ENCODE measurements around the gene CPEB3. TPM values are rescaled to one million over a fixed set of nuclear protein-coding genes. Genes with fewer than 3 reads are reported as not detected.

CPEB3 gene
- total RNA-seq, 1 experiment from 2014 or later, result 6.0 TPM

DNA sequence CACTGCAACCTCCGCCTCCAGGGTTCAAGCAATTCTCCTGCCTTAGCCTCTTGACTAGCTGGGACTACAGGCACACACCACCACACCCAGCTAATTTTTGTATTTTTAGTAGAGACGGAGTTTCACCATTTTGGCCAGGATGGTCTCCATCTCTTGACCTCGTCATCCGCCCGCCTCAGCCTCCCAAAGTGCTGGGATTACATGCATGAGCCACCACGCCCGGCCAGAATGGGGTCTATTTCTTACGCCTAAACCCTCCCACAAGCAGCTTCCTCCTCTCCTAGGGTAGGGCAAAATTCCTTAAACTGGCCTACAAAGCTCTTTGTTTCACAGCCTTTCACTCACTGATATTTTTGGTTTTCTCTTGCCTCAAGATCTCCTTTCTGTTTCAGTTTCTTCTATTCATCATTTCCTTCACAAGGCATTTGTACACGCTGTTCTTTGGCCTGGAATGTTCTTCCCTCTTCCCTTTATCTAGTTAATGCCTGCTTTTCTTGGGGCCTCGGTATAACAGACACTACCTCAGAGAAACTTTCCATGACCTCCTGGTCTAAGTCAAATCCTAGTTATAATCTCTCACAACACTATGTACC, 6.7 kb downstream of the CPEB3 start:
- Histone ChIP-seq H3K27ac (ENCODE audit: low read length) (no peak overlapping the region), H3K79me2 (ENCODE audit: low read length) (no peaks in the 10 kb centered on the region), H3K4me2 (ENCODE audit: low read depth, low read length, poor library complexity, severe bottlenecking) (no peak overlapping the region), H2AFZ (ENCODE audit: low read length) (no peak overlapping the region), H3K36me3 (ENCODE audit: insufficient read depth, low read length) (no peaks in the 10 kb centered on the region), H3K9me2 (replicated peaks; ENCODE audit: insufficient read depth, low read length) (no peaks in the 10 kb centered on the region), H3K27me3 (ENCODE audit: low read length) (no peaks in the 10 kb centered on the region), H3K4me3 (ENCODE audit: low read length) (no peak overlapping the region), H3K4me1 (ENCODE audit: low read length) (no peaks in the 10 kb centered on the region), H3K9me3 (ENCODE audit: low read length) (no peaks in the 10 kb centered on the region), H3K9ac (ENCODE audit: low read length) (no peak overlapping the region), H4K20me1 (ENCODE audit: insufficient read depth, low read depth, low read length) (no peaks in the 10 kb centered on the region)
- DNase-seq, result no peak

DNA sequence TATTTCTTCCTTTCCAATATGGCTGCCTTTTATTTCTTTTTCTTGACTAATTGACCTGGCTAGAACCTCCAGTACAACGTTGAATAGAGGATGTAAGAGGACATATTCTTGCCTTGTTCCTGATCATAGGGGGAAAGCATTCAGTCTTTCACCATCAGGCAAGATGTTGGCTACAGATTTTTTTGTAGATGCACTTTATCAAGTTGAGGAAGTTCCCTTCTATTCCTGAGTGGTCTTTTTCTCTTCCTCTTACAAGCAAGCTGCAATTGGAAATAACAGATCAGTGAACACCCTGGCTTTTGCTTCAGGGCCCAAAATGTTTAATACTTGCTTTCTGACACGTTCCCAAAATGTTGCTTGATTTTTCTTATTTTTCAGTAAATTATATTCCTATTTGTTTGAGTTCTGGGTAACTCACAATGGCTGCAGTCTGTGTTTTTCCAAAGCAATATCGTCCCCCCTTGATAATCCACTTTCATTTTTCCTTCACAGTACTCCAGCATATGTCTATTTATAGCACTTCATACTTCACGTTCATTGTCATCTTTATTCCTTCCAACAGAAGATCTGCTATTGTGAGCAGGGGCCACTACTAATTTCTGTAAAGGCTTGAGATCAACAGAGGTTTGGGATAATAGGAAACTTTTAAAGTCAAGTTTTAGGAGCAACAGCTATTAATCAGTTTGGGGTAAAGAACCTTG, 11.7 kb downstream of the CPEB3 start:
- Histone ChIP-seq H4K20me1 (ENCODE audit: insufficient read depth, low read depth, low read length) (no peaks in the 10 kb centered on the region), H3K27ac (ENCODE audit: low read length) (no peak overlapping the region), H3K4me2 (ENCODE audit: low read depth, low read length, poor library complexity, severe bottlenecking) (no peak overlapping the region), H3K79me2 (ENCODE audit: low read length) (no peaks in the 10 kb centered on the region), H3K9me3 (ENCODE audit: low read length) (no peaks in the 10 kb centered on the region), H3K27me3 (ENCODE audit: low read length) (no peaks in the 10 kb centered on the region), H3K36me3 (ENCODE audit: insufficient read depth, low read length) (no peaks in the 10 kb centered on the region), H3K4me3 (ENCODE audit: low read length) (no peak overlapping the region), H3K4me1 (ENCODE audit: low read length) (no peaks in the 10 kb centered on the region), H3K9me2 (replicated peaks; ENCODE audit: insufficient read depth, low read length) (no peaks in the 10 kb centered on the region), H2AFZ (ENCODE audit: low read length) (no peak overlapping the region), H3K9ac (ENCODE audit: low read length) (no peak overlapping the region)
- no peak for DNase-seq

DNA sequence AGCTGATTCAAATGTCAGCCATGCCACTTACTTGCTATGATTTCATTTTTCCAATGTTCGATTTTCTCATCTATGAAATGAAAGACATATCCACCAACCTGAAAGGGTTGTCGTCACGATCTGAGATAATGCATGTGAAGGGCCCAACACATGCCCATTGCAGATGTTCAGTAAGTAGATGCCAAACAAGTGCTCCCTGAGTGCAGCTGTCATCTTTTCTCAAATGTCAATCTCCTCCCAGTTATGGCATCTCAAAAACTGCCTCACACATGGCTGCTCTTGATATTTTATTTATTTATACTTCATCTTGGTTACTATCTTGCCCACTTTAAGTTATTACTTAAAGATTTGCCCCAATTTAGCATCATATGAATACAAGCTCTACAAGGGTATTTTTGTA, 16.8 kb downstream of the CPEB3 start:
- Histone ChIP-seq H3K4me2 (ENCODE audit: low read depth, low read length, poor library complexity, severe bottlenecking) (no peak overlapping the region), H3K79me2 (ENCODE audit: low read length) (no peaks in the 10 kb centered on the region), H3K36me3 (ENCODE audit: insufficient read depth, low read length) (no peaks in the 10 kb centered on the region), H3K4me1 (ENCODE audit: low read length) (no peaks in the 10 kb centered on the region), H3K27ac (ENCODE audit: low read length) (no peak overlapping the region), H3K4me3 (ENCODE audit: low read length) (no peak overlapping the region), H4K20me1 (ENCODE audit: insufficient read depth, low read depth, low read length) (no peaks in the 10 kb centered on the region), H3K27me3 (ENCODE audit: low read length) (no peaks in the 10 kb centered on the region), H3K9ac (ENCODE audit: low read length) (no peak overlapping the region), H2AFZ (ENCODE audit: low read length) (no peak overlapping the region), H3K9me3 (ENCODE audit: low read length) (no peaks in the 10 kb centered on the region), H3K9me2 (replicated peaks; ENCODE audit: insufficient read depth, low read length) (no peaks in the 10 kb centered on the region)
- DNase-seq, result no peak

DNA sequence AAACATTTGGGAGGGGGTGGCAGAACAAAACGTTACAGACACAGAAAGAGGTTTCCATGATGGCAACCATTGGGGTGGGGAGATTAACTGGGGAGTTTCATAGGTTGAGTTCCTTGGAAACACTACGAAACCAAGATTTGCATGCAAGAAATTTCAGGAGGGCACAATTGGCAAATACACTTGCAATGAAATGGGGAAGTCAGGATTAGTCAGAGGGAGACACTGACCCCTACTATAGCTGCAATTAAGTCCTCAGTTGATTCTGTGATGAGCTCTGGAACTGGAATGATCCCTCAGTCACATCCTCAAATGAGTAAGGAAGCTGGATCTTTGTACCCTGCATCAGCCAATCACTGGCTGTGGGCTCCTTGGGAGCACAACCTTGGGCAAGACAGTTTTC, 22.1 kb downstream of the CPEB3 start:
- no peaks in the 10 kb centered on the region for H3K27me3 ChIP-seq (ENCODE audit: low read length)

DNA sequence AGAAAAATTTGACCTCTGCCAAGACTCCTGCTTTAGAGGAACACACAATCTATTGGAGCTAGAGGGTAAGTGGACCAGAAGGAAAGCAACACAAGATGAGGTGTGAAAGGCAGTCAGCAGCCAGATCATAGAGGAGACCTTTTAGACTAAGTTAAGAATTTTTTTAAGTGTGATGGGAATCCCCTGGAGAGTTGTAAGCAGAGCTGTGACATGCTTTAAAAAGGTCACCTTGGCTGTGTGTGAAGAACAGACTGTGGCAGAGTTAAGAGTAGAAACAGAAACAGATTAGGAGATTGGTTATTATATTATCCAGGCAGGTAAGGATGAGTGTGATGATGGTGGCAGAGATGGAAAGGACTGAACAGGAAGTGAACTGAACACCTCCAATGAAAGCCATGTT, 23.5 kb downstream of the CPEB3 start:
- Histone ChIP-seq H3K27me3 (ENCODE audit: low read length) (no peaks in the 10 kb centered on the region), H3K4me3 (ENCODE audit: low read length) (no peak overlapping the region), H3K4me2 (ENCODE audit: low read depth, low read length, poor library complexity, severe bottlenecking) (no peak overlapping the region), H4K20me1 (ENCODE audit: insufficient read depth, low read depth, low read length) (no peaks in the 10 kb centered on the region), H3K79me2 (ENCODE audit: low read length) (no peaks in the 10 kb centered on the region), H3K9ac (ENCODE audit: low read length) (no peak overlapping the region), H2AFZ (ENCODE audit: low read length) (no peak overlapping the region), H3K9me3 (ENCODE audit: low read length) (no peaks in the 10 kb centered on the region), H3K27ac (ENCODE audit: low read length) (no peak overlapping the region), H3K36me3 (ENCODE audit: insufficient read depth, low read length) (no peaks in the 10 kb centered on the region), H3K4me1 (ENCODE audit: low read length) (peaks cover 4% of the 10 kb centered on the region), H3K9me2 (replicated peaks; ENCODE audit: insufficient read depth, low read length) (no peaks in the 10 kb centered on the region)
- DNase-seq, result no peak

More for the DNA sequence above, 22.1 kb downstream of the CPEB3 start:
- Histone ChIP-seq H3K27ac (ENCODE audit: low read length) (no peak overlapping the region), H3K9me3 (ENCODE audit: low read length) (no peaks in the 10 kb centered on the region), H3K9me2 (replicated peaks; ENCODE audit: insufficient read depth, low read length) (no peaks in the 10 kb centered on the region), H2AFZ (ENCODE audit: low read length) (no peak overlapping the region), H3K4me2 (ENCODE audit: low read depth, low read length, poor library complexity, severe bottlenecking) (no peak overlapping the region), H4K20me1 (ENCODE audit: insufficient read depth, low read depth, low read length) (no peaks in the 10 kb centered on the region), H3K4me3 (ENCODE audit: low read length) (no peak overlapping the region), H3K79me2 (ENCODE audit: low read length) (no peaks in the 10 kb centered on the region), H3K36me3 (ENCODE audit: insufficient read depth, low read length) (no peaks in the 10 kb centered on the region), H3K9ac (ENCODE audit: low read length) (no peak overlapping the region), H3K4me1 (ENCODE audit: low read length) (peaks cover 4% of the 10 kb centered on the region)
- DNase-seq, result no peak

DNA sequence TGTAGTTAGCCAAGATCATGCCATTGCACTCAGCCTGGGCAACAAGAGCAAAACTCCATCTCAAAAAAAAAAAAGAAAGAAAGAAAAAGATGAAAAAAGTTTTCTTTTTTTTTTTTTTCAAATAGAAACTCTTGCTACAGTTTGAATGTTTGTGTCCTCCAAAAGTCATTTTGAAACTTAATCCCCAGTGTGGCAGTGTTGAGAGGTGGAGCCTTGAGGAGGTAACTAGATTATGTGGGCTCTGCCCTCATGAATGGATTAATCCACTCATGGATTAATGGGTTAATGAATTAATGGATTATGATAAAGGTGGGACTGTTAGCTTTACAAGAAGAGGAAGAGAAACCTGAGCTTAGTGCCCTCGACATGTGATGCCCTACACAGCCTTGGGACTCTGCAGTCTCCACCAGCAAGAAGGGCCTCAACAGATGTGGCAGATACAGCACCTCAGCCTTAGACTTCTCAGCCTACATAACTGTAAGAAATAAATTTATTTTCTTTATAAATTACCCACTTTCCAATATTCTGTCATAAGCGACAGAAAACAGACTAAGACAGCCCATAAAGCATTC, 25.1 kb downstream of the CPEB3 start:
- Histone ChIP-seq H3K9me3 (ENCODE audit: low read length) (no peaks in the 10 kb centered on the region), H3K27ac (ENCODE audit: low read length) (no peak overlapping the region), H3K4me2 (ENCODE audit: low read depth, low read length, poor library complexity, severe bottlenecking) (no peak overlapping the region), H3K27me3 (ENCODE audit: low read length) (no peaks in the 10 kb centered on the region), H3K4me3 (ENCODE audit: low read length) (no peak overlapping the region), H2AFZ (ENCODE audit: low read length) (no peak overlapping the region), H3K9ac (ENCODE audit: low read length) (no peak overlapping the region), H3K79me2 (ENCODE audit: low read length) (no peaks in the 10 kb centered on the region), H3K4me1 (ENCODE audit: low read length) (peaks cover 4% of the 10 kb centered on the region), H3K9me2 (replicated peaks; ENCODE audit: insufficient read depth, low read length) (no peaks in the 10 kb centered on the region), H4K20me1 (ENCODE audit: insufficient read depth, low read depth, low read length) (no peaks in the 10 kb centered on the region), H3K36me3 (ENCODE audit: insufficient read depth, low read length) (no peaks in the 10 kb centered on the region)
- no peak for DNase-seq

DNA sequence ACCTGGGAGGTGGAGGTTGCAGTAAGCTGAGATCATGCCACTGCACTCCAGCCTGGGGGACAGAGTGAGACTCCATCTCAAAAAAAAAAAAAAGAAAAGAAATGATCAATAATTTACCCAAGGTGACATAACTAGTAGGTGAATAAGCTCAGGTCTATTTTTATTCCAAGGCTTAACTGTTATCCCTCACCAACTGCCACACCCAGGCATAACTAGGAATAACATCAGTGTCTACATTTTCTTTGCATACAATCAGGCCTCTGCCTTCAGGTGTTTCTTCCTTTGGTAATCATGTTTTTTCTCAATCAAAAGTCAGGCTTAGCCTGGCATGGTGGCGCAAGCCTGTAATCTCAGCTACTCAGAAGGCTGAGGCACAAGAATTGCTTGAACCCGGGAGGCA, 26.6 kb downstream of the CPEB3 start:
- DNase-seq, result no peak
- no peaks in the 10 kb centered on the region for H4K20me1 ChIP-seq (ENCODE audit: insufficient read depth, low read depth, low read length)
- H3K4me2 ChIP-seq (ENCODE audit: low read depth, low read length, poor library complexity, severe bottlenecking), result no peak overlapping the region

DNA sequence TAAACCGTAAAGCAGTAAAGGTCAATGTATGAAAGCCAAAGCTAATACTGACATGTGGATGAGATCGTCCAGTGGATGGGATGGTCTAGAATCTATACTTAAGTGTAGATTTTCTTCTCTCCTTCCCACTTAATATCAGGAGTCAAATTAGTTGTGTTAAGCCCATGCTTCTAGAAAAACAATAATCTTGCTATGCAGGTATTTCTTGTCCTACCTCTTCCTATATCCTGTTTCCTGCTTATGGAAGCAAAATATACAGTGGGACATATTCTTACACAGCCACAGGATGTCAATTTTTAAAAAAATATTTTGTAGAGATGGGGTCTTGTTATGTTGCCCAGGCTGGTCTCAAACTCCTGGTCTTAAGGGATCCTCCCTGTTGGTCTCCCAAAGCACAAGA, 27.5 kb downstream of the CPEB3 start:
- Histone ChIP-seq H3K9me2 (replicated peaks; ENCODE audit: insufficient read depth, low read length) (no peaks in the 10 kb centered on the region), H2AFZ (ENCODE audit: low read length) (no peak overlapping the region), H3K27me3 (ENCODE audit: low read length) (no peaks in the 10 kb centered on the region), H3K36me3 (ENCODE audit: insufficient read depth, low read length) (no peaks in the 10 kb centered on the region), H3K9ac (ENCODE audit: low read length) (no peak overlapping the region), H3K79me2 (ENCODE audit: low read length) (no peaks in the 10 kb centered on the region), H3K27ac (ENCODE audit: low read length) (no peak overlapping the region), H3K4me1 (ENCODE audit: low read length) (peaks cover 4% of the 10 kb centered on the region), H3K4me3 (ENCODE audit: low read length) (no peak overlapping the region), H3K9me3 (ENCODE audit: low read length) (no peaks in the 10 kb centered on the region), H3K4me2 (ENCODE audit: low read depth, low read length, poor library complexity, severe bottlenecking) (no peak overlapping the region), H4K20me1 (ENCODE audit: insufficient read depth, low read depth, low read length) (no peaks in the 10 kb centered on the region)
- DNase-seq, result no peak

More for the DNA sequence above, 26.6 kb downstream of the CPEB3 start:
- Histone ChIP-seq H2AFZ (ENCODE audit: low read length) (no peak overlapping the region), H3K9me2 (replicated peaks; ENCODE audit: insufficient read depth, low read length) (no peaks in the 10 kb centered on the region), H3K4me1 (ENCODE audit: low read length) (peaks cover 4% of the 10 kb centered on the region), H3K9ac (ENCODE audit: low read length) (no peak overlapping the region), H3K79me2 (ENCODE audit: low read length) (no peaks in the 10 kb centered on the region), H3K9me3 (ENCODE audit: low read length) (no peaks in the 10 kb centered on the region), H3K4me3 (ENCODE audit: low read length) (no peak overlapping the region), H3K27me3 (ENCODE audit: low read length) (no peaks in the 10 kb centered on the region), H3K27ac (ENCODE audit: low read length) (no peak overlapping the region), H3K36me3 (ENCODE audit: insufficient read depth, low read length) (no peaks in the 10 kb centered on the region)

Data from Karpas-422 (cell line).